ENCODE measurements around the gene PHTF2.

- TF ChIP-seq CTCF (IDR thresholded peaks at IDR 0.05; ENCODE audit: low read depth, low read length, poor library complexity, severe bottlenecking): no peak
- no peak for TF ChIP-seq EZH2phosphoT487 (IDR thresholded peaks at IDR 0.05; ENCODE audit: borderline replicate concordance, low read length)
Observed at GRCh38 chr7:77942431-77942830, 143.9 kb downstream of the PHTF2 start.
